Measurements from ENCODE around the gene GPR33.
"Not testable (repeated sequence)": the region's sequence is repeated elsewhere in the genome, so short reads cannot be mapped to it uniquely, and the experiment has no call there.

The GPR33 gene, protein sequence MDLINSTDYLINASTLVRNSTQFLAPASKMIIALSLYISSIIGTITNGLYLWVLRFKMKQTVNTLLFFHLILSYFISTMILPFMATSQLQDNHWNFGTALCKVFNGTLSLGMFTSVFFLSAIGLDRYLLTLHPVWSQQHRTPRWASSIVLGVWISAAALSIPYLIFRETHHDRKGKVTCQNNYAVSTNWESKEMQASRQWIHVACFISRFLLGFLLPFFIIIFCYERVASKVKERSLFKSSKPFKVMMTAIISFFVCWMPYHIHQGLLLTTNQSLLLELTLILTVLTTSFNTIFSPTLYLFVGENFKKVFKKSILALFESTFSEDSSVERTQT

GRCh38 chr14:31487886-31488285, at the start of gene GPR33:
GPR33 (minus strand) TSS chr14:31488039; CDS start chr14:31483965, 4,074 bp downstream.
- DNase-seq, result no peak

- no peak for DNase-seq
Observed at GRCh38 chr14:31536201-31536960, 48.5 kb upstream of the GPR33 start.

- DNase-seq, result no peak
Observed at GRCh38 chr14:31530136-31530535, 42.3 kb upstream of the GPR33 start.

DNA sequence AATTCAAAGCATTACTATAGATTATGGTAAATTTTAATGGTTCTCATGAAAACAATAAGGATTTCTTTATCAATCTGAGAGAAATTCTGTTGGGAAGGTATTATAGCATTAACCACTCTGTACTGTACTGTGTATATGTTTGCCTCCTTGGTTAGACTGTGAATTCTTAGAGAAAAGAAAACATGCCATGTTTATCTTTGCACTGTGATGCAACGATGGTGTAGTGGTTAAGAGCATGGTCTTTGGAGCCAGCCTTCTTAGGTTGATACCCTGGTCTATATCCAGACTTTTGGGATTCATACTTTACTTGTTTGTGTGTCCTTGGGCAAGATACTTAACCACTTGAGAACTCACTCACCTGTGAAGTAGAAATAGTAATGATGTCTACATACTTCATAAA, 41.2 kb upstream of the GPR33 start:
- DNase-seq, result no peak

DNA sequence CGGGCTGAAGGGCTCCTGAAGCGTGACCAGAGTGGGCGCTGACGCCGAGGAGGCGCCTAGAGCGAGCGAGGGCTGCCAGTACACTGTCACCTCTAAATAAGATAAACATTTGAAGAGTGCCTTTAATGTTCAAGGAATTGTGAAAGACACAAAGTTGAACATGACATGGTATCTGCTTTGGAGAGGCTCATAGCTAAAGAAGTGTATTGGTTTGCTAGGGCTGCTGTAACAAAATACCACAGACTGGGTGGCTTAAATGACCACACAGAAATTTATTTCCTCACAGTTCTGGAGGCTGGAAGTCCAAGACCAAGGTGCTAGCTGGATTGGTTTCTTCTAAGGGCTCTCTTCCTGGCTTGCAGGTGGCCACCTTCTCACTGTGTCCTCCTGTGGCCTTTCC, 39.7 kb upstream of the GPR33 start:
- DNase-seq, result no peak

DNA sequence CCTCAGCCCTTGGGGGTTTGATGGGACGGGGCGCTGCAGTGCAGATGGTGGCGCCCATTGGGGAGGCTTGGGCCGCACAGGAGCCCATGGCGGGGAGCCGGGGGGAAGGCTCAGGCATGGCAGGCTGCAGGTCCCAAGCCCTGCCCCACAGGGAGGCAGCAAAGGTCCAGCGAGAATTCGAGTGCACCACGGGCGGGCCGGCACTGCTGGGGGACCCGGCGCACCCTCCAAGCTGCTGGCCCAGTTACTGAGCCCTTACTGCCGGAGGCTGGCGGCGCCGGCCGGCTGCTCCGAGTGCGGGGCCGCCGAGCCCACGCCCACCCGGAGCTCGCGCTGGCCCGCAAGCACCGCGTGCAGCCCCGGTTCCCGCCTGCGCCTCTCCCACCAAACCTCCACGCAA, 39.2 kb upstream of the GPR33 start:
- DNase-seq, result no peak

DNA sequence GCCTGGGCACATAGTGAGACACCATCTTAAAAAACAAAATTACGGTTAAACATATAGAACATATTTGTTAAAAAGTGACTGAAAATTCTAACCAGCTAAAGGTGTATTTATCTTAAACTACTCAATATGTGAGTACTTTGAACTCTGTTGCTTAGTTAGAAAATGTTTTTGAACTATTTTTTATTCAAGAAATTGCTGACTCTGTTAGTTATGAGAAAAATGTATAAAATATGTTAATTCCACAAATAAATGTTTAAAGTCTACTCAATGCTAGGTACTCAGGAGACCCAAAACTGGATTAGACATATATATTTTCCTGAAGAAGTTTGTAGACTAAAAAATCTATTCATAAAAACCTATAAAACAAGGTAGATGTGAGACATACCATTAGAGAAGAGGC, 23.0 kb upstream of the GPR33 start:
- DNase-seq, result no peak

DNA sequence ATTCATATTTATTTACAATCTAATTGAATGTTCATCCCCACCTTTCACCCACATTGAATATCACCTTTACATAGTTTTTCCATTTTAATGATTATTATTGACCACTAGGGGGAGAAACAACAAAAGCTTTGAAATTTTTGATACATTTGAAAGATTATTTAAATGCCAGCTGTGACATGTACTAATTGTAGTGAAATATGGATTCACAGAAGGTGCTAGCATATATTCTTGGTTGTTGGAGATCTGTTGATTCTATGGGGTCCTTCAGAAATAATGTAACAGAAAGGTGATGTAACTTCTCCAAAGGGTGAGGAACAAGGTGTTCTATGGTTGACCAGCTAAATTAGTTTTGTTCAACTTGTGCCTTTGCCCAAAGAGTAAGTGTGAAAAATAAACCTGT, 22.4 kb upstream of the GPR33 start:
- no peak for DNase-seq

- DNase-seq, result no peak
Observed at GRCh38 chr14:31508135-31508534, 20.3 kb upstream of the GPR33 start.

DNA sequence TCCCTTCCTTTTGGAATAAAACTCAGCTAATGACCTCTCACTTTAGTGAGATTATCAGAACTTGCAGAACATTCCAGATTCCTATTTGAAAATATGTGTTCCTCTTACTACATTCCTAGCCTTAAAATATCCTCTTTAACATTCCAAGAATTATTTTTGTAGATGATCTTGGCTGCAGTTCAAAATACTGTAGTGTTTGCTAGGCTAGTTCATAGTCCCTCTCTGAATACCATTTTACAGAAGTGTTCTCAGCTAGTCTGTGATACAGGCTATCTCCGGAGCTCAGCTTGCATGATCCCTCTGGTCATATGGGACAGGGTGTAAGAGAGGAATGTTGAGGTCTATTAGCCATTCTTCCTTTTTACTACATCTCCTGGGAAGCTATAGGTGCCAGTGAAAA, 17.6 kb upstream of the GPR33 start:
- DNase-seq, result no peak

- no peak for DNase-seq
Observed at GRCh38 chr14:31501870-31502269, 14.0 kb upstream of the GPR33 start.

DNA sequence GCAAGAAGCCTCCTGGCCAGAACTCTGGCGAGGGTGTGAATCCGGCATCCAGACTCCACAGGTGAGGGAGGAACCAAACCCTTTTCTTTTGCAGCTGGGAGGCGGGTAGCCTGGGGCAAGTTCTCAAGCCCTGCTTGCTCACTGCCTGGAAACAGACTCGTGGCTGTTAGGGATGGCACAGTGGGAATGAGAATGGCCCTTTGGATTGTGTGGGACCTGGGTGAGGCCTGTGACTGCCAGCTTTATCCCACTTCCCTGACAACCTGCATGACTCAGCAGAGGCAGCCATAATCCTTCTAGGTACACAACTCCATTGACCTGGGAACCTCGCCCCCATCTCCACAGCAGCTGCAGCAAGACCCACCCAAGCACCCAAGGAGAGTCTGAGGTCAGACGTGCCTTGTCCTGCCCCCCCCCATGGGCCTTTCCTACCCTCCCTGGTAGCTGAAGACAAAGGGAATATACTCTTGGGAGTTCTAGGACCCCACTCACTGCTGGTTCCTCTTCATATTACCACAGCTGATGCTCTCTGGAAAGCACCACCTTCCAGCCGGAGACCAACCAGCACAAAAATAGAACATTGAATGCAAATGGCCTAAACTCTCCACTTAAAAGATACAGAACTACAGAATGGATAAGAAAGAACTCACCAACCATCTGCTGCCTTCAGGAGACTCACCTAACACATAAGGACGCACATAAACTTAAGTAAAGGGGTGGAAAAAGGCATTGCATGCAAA, 5.1 kb upstream of the GPR33 start:
- DNase-seq, result no peak

- DNase-seq, result no peak
Observed at GRCh38 chr14:31489691-31490090, 1.9 kb upstream of the GPR33 start.

DNA sequence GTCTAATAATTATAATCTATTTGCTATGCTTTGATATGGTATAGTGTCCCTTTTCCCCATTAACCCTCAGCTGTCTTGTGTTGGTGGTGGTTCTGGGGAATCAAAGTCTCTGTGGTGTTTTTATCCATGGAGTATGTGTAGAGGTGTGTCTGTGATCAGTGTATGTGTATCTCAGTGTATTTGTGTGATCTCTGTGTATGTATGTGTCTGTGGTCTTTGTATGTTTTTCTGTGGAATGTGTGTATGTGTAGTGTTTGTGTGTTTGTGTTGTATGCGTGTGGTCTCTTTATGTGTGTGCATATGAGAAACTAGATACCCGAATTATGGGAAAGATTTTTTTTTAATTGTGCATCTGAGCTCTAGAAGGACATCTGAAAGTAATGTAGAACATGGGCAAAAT, 1.1 kb downstream of the GPR33 start:
- no peak for DNase-seq

DNA sequence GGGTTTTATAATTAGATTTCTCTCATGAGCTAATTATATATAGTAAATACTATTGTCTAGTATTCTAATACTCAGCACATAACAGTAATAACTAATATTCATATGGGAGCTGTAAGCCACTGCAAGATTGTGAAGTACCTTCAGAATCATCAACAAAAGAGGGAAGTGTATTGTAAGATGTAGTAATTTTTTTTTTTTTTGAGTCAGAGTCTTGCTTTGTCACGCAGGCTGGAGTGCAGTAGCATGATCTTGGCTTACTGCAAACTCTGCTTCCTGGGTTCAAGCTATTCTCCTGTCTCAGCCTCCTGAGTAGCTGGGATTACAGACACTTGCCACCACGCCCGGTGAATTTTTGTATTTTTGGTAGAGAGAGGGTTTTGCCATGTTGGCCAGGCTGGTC, 3.1 kb downstream of the GPR33 start:
- no peak for DNase-seq

GRCh38 chr14:31480156-31480555, 7.7 kb downstream of the GPR33 start:
- no peak for DNase-seq

DNA sequence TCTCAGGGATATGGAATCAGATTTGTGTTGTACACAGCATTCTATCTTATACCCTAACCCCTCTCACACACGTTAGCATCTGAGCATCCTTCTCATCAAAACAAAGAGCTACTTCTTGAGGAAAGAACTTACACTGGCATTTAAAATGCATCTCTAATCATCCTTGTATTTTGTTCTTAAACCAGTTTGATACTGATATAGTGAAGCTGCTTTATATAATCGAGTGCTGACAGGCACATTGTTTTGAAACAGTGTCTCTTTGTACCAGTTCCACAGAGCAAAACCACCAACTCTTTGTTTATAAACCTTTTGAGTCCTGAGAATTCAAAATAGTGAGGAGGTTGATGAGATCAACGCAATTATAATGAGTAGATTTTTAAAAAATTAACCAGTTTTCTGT, 8.8 kb downstream of the GPR33 start:
- no peak for DNase-seq

- no peak for DNase-seq
Observed at GRCh38 chr14:31477248-31477647, 10.6 kb downstream of the GPR33 start.

GRCh38 chr14:31476131-31476866, 11.5 kb downstream of the GPR33 start:
- no peak for DNase-seq

GRCh38 chr14:31466554-31466953, 21.3 kb downstream of the GPR33 start:
- no peak for DNase-seq

DNA sequence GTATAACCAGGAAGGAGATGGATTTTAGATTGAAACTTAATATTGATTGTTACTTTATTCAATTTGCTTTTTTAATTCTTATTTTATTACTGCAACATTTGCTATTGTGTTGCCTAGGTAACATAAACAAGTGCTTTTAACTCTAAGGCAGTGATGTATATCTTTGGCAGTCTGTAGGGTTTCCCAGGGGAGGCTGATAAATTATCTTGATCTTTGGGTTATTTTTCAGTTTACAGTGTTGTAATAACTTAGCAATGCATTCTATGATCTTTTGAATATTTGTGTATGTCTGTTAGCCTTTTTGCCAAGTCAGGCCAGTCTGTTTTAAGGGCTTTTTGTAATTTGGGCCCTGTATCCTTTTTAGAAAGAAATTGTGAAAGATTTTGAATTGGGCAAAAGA, 22.7 kb downstream of the GPR33 start:
- no peak for DNase-seq

GRCh38 chr14:31462450-31462849, 25.4 kb downstream of the GPR33 start:
- DNase-seq, result not testable (repeated sequence)

DNA sequence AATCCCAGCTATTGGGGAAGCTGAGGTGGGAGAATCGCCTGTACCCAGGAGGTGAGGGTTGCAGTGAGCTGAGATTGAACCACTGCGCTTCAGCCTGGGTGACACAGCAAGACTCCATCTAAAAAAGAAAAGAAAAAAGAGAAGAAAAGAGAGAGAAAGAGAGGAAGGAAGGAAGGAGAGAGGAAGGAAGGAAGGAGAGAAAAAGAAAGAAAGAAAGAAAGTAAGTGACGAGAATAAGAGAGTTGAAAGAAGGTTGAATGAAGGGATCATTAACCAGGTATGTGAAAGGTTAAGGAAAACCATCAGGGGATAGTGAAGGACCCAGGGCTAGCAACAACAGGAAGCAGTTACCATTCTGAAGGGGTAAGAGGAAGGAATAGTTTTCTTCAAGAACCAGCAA, 26.3 kb downstream of the GPR33 start:
- no peak for DNase-seq
